ENCODE data around the gene DPP7. TPM values are rescaled to one million over a fixed set of nuclear protein-coding genes. Genes with fewer than 3 reads are reported as not detected.

DPP7 gene
- total and polyA plus RNA-seq, 2 of the 8 experiments (the other 6 are each of a cell fraction or from before 2014, with no cell fraction given) = 21.2 to 26.8 TPM

- Histone ChIP-seq H2BK12ac (ENCODE audit: low read depth, low read length) (peak overlapping the region; percentile 98; the same call in 1 of the 2 replicates), H3K4me1 (replicated peaks in 1 of 4; ENCODE audit: control insufficient read depth in 3 of 4, insufficient read depth in 4 of 4, low read length in 3 of 4) (peaks cover 0 to 27% (median 21%) of the 10 kb centered on the region in 4 experiments; a peak in 6 of 7 replicates), H2BK5ac (ENCODE audit: low read depth, low read length) (peak overlapping the region; percentile 44; the same call in 1 of the 2 replicates), H4K5ac (ENCODE audit: insufficient read length, low read depth, low read length) (peak overlapping the region; percentile 39), H3K4me3 (ENCODE audit: extremely low read depth in 1 of 4, insufficient read depth in 2 of 4, low read depth in 3 of 4, low read length in 4 of 4) (peak overlapping the region; percentile 18 to 64 (median 36); a peak in 6 of 8 replicates), H3K9me3 (ENCODE audit: insufficient read depth in 2 of 2, low read depth in 1 of 2, low read length in 1 of 2) (no peaks in the 10 kb centered on the region), H3K27ac (ENCODE audit: low read depth, low read length) (no peak overlapping the region), H3K14ac (ENCODE audit: insufficient read length) (no peak overlapping the region), H2BK20ac (ENCODE audit: low read length) (peak overlapping the region; percentile 90), H2AFZ (ENCODE audit: low read length) (0 out of 2 replicates have a peak overlapping the region, but pooled peaks have one; percentile 3), H3K23me2 (ENCODE audit: low read depth, low read length) (peaks cover 13% of the 10 kb centered on the region), H3K18ac (ENCODE audit: extremely low read depth, low read length) (peak overlapping the region; percentile 81), H2AK5ac (ENCODE audit: low read depth, low read length) (peak overlapping the region; percentile 99; the same call in 1 of the 2 replicates), H3K36me3 (ENCODE audit: control insufficient read depth in 2 of 4, insufficient read depth in 4 of 4, low read length in 3 of 4) (no peaks in the 10 kb centered on the region), H3K79me2 (ENCODE audit: control insufficient read depth in 1 of 2, insufficient read depth in 2 of 2, low read length in 2 of 2) (no peaks in the 10 kb centered on the region), H3K9ac (replicated peaks in 1 of 4; ENCODE audit: extremely low read depth in 1 of 4, low read depth in 3 of 4, low read length in 3 of 4) (peak overlapping the region in 1 of 4 experiments; percentile 10; a peak in 1 of 7 replicates), H2BK120ac (replicated peaks; ENCODE audit: low read depth, low read length) (peak overlapping the region; percentile 83), H2BK15ac (ENCODE audit: low read length) (peak overlapping the region; percentile 98), H4K8ac (ENCODE audit: extremely low read depth, insufficient read depth, low read length) (peak overlapping the region; percentile 90), H3K4me2 (ENCODE audit: insufficient read depth in 1 of 2, low read depth in 2 of 2, low read length in 2 of 2) (peak overlapping the region; percentile 68 to 73), H3K56ac (replicated peaks; ENCODE audit: insufficient read length, low read depth, low read length) (peak overlapping the region; percentile 1), H3K27me3 (replicated peaks in 1 of 4; ENCODE audit: control insufficient read depth in 3 of 4, extremely low read depth in 1 of 4, insufficient read depth in 3 of 4, low read length in 3 of 4) (peaks cover 0 to 18% (median 7%) of the 10 kb centered on the region in 4 experiments; a peak in 5 of 7 replicates), H3K23ac (ENCODE audit: insufficient read length) (no peak overlapping the region), H4K20me1 (replicated peaks in 1 of 2; ENCODE audit: control insufficient read depth in 1 of 2, insufficient read depth in 2 of 2, low read length in 2 of 2) (peaks cover 21 to 22% of the 10 kb centered on the region in 2 experiments), H3K4ac (replicated peaks; ENCODE audit: insufficient read length, low read depth, low read length) (peak overlapping the region; percentile 24), H3K79me1 (ENCODE audit: low read depth, low read length) (peaks cover 2% of the 10 kb centered on the region; the same call in 1 of the 2 replicates), H4K91ac (replicated peaks; ENCODE audit: insufficient read length, low read length) (peak overlapping the region; percentile 71)
- POLR2A ChIA-PET (ENCODE audit: partially characterized antibody) = interaction anchor here (0.6 to 2.0 kb wide), 8 partner anchors 13 to 172 kb away, joined by 3 to 5 read pairs (median 4); partner anchors contain the start of gene MAN1B1
- CTCF ChIA-PET (ENCODE audit: partially characterized antibody) = interaction anchor here (1.2 to 13.5 kb wide), 10 partner anchors 9 to 313 kb away, joined by 3 to 291 read pairs (median 36); partner anchors contain the start of genes ABCA2, ENTPD2, FUT7 and MAN1B1
- 30% methylated on average over 6 of the region's 6 CpGs; no CpG with 5 or more reads in 1 of the 2 experiments for WGBS, 2 experiments (ENCODE audit: extremely low coverage in 1 of 2, insufficient coverage in 1 of 2, insufficient read length in 1 of 2, insufficient replicate concordance in 2 of 2, low coverage in 1 of 2, low lambda C conversion rate in 2 of 2, missing lambda C conversion rate in 1 of 2)
- FAIRE-seq (no peak), DNase-seq (ENCODE audit: low read depth in 1 of 2, low spot score in 2 of 2) (peak in 1 of 2 experiments; percentile 79)
- TF ChIP-seq CTBP2 (IDR thresholded peaks at IDR 0.05; ENCODE audit: borderline replicate concordance, insufficient read depth, insufficient read length, low read length) (no peak), SIX5 (IDR thresholded peaks at IDR 0.05; ENCODE audit: low read depth, low read length) (no peak), KDM4A (IDR thresholded peaks at IDR 0.05; ENCODE audit: low read depth, low read length, severe bottlenecking) (no peak), TBP (IDR thresholded peaks at IDR 0.05; ENCODE audit: low read depth, low read length) (no peak), CTCF (IDR thresholded peaks at IDR 0.05; ENCODE audit: control extremely low read depth in 1 of 3, insufficient read depth in 1 of 3, low read depth in 1 of 3, low read length in 3 of 3) (peak in 1 of 3 experiments; percentile 10; a peak in 1 of 4 replicates), GTF2F1 (IDR thresholded peaks at IDR 0.05; ENCODE audit: borderline replicate concordance, low read depth, low read length) (no peak), TAF7 (optimal IDR thresholded peaks at IDR 0.05; ENCODE audit: borderline replicate concordance, low read depth, low read length) (no peak)
Measured at GRCh38 chr9:137070906-137071275, 43.6 kb downstream of the DPP7 start.
